Stimulated activated CD8-positive, alpha-beta memory T cell treated with anti-CD3 and anti-CD28 coated beads, Interleukin-15, amount 100 ng/mL, for 48 hours (primary cell): ENCODE data around the gene AUP1.
"Not testable (repeated sequence)": the region's sequence is repeated elsewhere in the genome, so short reads cannot be mapped to it uniquely, and the experiment has no call there.

Experiments used
- DNase-seq, 2 donors: peaks; one replicate each; pipeline ENCODE4 v3.0.0-alpha.2; 2020; ENCODE audit warnings: low read depth in 2 of 2

AUP1 gene

GRCh38 chr2:74498500-74499266, 30.8 kb downstream of the AUP1 start:
- no peak for DNase-seq

DNA sequence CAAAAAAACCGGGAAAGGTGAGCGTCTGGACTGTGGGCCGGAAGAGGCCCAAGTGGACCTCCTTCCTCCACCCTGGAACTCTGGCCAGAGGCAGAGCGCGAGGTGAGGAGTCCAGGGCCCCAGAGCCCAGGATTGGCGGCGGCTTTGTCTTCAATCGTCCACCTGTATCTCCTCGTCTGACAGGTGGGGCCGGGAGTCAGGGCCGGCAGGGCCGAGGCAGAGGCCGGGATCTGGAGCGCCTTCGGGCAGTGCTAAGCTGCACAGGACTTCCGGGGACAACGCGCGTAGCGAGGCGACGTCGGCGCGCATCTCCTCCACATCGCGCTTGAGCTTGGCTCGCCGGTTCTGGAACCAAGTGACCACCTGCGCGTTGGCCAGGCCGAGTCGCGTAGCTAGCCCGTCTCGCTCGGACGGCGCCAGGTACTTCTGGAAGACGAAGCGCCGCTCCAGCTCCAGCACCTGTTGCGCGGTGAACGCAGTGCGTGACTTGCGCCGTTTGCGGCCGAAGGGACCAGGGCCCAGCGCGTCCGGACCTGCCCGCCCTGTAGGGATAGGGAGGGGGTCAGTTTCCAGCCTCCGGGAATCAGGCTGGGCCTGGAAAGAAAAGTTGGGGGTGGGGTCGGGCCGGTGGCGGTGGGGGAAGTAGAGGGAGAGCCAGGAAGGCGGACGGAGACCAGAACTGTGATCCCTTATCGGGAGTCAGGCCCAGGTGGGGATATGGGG, 31.6 kb downstream of the AUP1 start:
- DNase-seq: no peak

- DNase-seq: no peak
These were observed 32.3 kb downstream of the AUP1 start for GRCh38 chr2:74496997-74497776.

GRCh38 chr2:74495440-74495839, 34.1 kb downstream of the AUP1 start:
- DNase-seq: no peak

GRCh38 chr2:74493546-74493945, 36.0 kb downstream of the AUP1 start:
- DNase-seq: no peak

DNA sequence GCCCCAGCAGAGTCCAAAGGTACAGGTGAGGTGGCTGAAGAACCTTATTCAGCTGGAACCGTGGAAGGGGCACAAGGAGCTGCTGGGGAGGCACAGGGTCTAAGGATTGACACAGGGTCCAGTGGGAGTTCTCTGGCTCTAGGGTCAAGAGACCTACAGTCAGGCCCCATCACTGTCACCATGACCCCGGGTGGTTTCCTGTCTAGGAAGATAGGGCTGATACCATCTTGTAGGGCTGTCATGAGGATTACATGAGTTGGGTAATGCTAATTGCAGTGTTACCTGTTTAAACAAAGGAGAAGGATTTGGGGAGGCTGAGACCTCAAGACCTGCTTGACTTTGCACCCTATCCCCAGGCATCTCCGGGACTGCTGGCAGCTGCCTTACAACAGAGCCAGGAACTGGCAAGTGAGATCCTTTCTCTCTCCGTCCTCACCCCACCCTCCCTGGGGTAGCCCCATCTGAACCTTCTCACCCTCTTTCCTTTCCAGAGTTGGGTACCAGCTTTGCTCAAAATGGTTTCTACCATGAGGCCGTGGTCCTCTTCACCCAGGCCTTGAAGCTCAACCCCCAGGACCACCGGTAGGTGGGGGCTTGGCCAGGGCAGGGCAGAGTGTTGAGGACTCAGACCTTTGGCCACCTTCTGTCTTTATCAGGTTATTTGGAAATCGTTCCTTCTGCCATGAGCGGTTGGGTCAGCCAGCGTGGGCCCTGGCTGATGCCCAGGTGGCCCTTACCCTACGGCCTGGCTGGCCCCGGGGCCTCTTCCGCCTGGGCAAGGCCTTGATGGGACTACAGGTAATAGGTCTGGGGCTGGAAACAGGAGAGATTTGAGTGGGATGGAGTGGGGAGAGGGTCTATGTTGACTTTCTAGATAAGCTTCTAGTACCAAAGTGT, 37.6 kb downstream of the AUP1 start:
- no peak for DNase-seq

GRCh38 chr2:74489906-74490305, 39.6 kb downstream of the AUP1 start:
- no peak for DNase-seq

GRCh38 chr2:74488643-74489481, 40.6 kb downstream of the AUP1 start:
- DNase-seq: no peak

DNA sequence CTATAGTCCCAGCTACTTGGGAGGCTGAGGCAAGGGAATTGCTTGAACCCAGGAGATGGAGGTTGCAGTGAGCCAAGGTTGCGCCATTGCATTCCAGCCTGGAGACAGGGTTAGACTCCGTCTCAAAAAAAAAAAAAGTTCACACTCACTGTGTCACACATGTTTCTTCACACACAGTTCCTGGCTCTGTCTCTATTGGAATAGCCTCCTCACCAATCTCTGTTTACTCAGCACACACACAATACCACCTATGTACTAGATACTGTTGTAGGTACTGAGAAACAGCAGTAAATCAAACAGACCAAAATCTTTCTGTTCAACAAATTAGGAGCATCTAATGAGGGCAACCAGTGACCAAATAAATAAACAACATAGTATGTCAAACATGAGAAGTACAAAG, 43.4 kb downstream of the AUP1 start:
- no peak for DNase-seq

DNA sequence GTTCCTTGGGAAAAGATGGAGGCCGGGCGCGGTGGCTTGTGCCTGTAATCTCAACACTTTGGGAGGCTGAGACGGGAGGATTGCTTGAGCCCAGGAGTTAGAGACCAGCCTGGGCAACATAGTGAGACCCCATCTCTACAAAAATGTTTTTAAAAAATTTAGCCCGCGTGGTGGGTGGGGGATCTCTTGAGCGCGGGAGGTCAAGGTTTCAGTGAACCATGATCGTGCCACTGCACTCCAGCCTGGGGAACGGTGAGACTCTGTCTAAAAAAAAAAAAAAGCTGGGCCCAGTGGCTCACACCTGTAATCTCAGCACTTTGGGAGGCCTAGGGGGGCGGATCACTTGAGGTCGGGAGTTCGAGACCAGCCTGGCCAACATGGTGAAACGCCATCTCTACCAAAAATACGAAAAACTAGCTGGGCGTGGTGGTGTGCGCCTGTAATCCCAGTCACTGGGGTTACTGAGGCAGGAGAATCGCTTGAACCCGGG, 45.8 kb downstream of the AUP1 start:
- not testable (repeated sequence) for DNase-seq

DNA sequence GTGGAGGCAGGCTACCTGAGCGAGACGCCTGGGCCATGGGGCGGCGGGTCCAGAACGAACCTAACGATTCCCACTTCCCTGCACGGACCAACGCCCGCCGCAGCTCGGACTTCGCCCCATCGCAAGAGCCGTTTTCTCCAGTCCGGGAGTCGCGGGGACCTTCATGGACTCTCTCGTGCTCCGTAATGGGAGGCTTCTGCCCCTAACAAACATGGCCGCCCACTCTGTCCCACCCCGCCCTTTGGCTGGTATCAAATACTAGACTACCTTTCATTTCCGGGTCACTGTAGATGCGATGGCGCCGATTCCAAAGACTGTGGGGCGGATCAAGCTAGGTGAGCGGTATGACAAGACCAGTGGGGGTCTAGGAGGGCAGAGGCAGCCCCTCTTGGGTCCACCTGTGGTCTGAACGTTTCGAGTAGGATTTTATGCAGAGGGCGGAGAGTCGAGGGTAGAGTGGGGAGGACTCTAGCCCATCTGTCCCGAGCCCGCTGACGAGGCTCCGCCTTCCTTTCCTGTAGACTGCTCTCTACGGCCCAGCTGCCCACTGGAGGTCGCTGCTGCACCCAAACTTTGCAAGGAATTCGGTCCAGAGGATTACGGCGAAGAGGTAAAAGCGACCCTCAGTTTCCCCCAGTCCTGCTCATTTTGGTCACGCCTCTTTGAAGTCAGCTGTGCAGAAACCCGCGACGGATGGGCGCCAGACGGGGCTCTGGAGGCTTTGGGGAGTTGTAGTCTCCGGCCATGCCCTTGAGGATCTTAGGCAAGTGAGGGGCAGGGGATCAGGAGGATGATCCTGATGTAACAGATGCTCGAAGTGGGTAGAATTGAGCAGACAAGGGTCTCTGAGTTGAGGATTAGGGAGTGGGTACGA, 46.5 kb downstream of the AUP1 start, which contains the start of the genes CCDC142 and TTC31:
Gene CCDC142 (minus strand): TSS at position 198 of the 874 bp plus-strand sequence. CDS start 161 bp downstream, at position 37.
Gene TTC31 (plus strand): TSS at position 281 of the 874 bp plus-strand sequence. CDS start 15 bp downstream, at position 296.
- peak; percentile 86 to 87 for DNase-seq

- peak; percentile 41 to 49 for DNase-seq
These were observed 47.3 kb downstream of the AUP1 start for GRCh38 chr2:74481961-74482800.

GRCh38 chr2:74481431-74481830, 48.1 kb downstream of the AUP1 start:
- no peak for DNase-seq
